Measurements from ENCODE around the gene TRIM45. TPM values are rescaled to one million over a fixed set of nuclear protein-coding genes. Genes with fewer than 3 reads are reported as not detected.

TRIM45 gene
- total RNA-seq, 1 donor from 2014 or later = 2.5 TPM

GRCh38 chr1:117093870-117094621 lies 27.5 kb downstream of the TRIM45 start:
- no peaks in the 10 kb centered on the region for H3K9me3 Mint-ChIP-seq (ENCODE audit: unreplicated experiment)
- H3K36me3 Mint-ChIP-seq (ENCODE audit: low read depth, unreplicated experiment) = peaks cover 2% of the 10 kb centered on the region
- H3K4me2 ChIP-seq (ENCODE audit: low read length) = peak overlapping the region; percentile 67
- FAIRE-seq (peak; percentile 47), DNase-seq (ENCODE audit: low read depth) (peak; percentile 96)
- H3K4me1 ChIP-seq (ENCODE audit: insufficient read depth, low read length) = peaks cover 38% of the 10 kb centered on the region
- no peaks in the 10 kb centered on the region for H3K79me2 ChIP-seq (ENCODE audit: insufficient read depth, low read length)
- H2AFZ ChIP-seq (ENCODE audit: low read depth, low read length) = no peak overlapping the region
- TF ChIP-seq EZH2 (IDR thresholded peaks at IDR 0.05; ENCODE audit: insufficient read depth, low read length) (no peak), CTCF (IDR thresholded peaks at IDR 0.05; ENCODE audit: insufficient read depth, low read depth, low read length) (peak; percentile 49)
- peak overlapping the region; percentile 96 for H3K27ac ChIP-seq (ENCODE audit: low read depth, low read length)
- H3K27me3 Mint-ChIP-seq (ENCODE audit: low read depth, unreplicated experiment) = no peaks in the 10 kb centered on the region
- H3K27ac Mint-ChIP-seq (ENCODE audit: unreplicated experiment) = peak overlapping the region; percentile 93
- H3K4me1 Mint-ChIP-seq (ENCODE audit: low read depth, unreplicated experiment) = peaks cover 23% of the 10 kb centered on the region
- H3K9me3 ChIP-seq (ENCODE audit: insufficient read depth, low read depth, low read length) = no peaks in the 10 kb centered on the region
- H3K9ac ChIP-seq (ENCODE audit: low read length) = peak overlapping the region; percentile 80
- H4K20me1 ChIP-seq (ENCODE audit: insufficient read depth, low read length) = no peaks in the 10 kb centered on the region
- H3K4me3 Mint-ChIP-seq (ENCODE audit: unreplicated experiment) = no peak overlapping the region
- peaks cover 13% of the 10 kb centered on the region for H3K36me3 ChIP-seq (ENCODE audit: insufficient read depth, low read length)
- H3K4me3 ChIP-seq (ENCODE audit: insufficient read depth, low read depth, low read length) = peak overlapping the region; percentile 9
- no peaks in the 10 kb centered on the region for H3K27me3 ChIP-seq (ENCODE audit: insufficient read depth, low read length)

- TF ChIP-seq EZH2 (IDR thresholded peaks at IDR 0.05; ENCODE audit: insufficient read depth, low read length) = no peak
- TF ChIP-seq CTCF (IDR thresholded peaks at IDR 0.05; ENCODE audit: insufficient read depth, low read depth, low read length) = no peak
- Histone ChIP-seq H3K36me3 (ENCODE audit: insufficient read depth, low read length) (peaks cover 4% of the 10 kb centered on the region), H3K9me3 (ENCODE audit: insufficient read depth, low read depth, low read length) (no peaks in the 10 kb centered on the region), H3K27ac (ENCODE audit: low read depth, low read length) (peak overlapping the region; percentile 96), H2AFZ (ENCODE audit: low read depth, low read length) (peak overlapping the region; percentile 45), H4K20me1 (ENCODE audit: insufficient read depth, low read length) (no peaks in the 10 kb centered on the region), H3K4me3 (ENCODE audit: insufficient read depth, low read depth, low read length) (peak overlapping the region; percentile 7), H3K4me2 (ENCODE audit: low read length) (peak overlapping the region; percentile 67), H3K27me3 (ENCODE audit: insufficient read depth, low read length) (no peaks in the 10 kb centered on the region), H3K9ac (ENCODE audit: low read length) (peak overlapping the region; percentile 80), H3K79me2 (ENCODE audit: insufficient read depth, low read length) (no peaks in the 10 kb centered on the region), H3K4me1 (ENCODE audit: insufficient read depth, low read length) (peaks cover 38% of the 10 kb centered on the region)
- Mint-ChIP-seq H3K4me1 (ENCODE audit: low read depth, unreplicated experiment) (peaks cover 23% of the 10 kb centered on the region), H3K4me3 (ENCODE audit: unreplicated experiment) (peak overlapping the region; percentile 57), H3K9me3 (ENCODE audit: unreplicated experiment) (no peaks in the 10 kb centered on the region), H3K36me3 (ENCODE audit: low read depth, unreplicated experiment) (peaks cover 2% of the 10 kb centered on the region), H3K27ac (ENCODE audit: unreplicated experiment) (peak overlapping the region; percentile 93), H3K27me3 (ENCODE audit: low read depth, unreplicated experiment) (no peaks in the 10 kb centered on the region)
- peak; percentile 93 for FAIRE-seq
- DNase-seq (ENCODE audit: low read depth) = peak; percentile 100
These were observed 28.4 kb downstream of the TRIM45 start for GRCh38 chr1:117093091-117093534.

GRCh38 chr1:117092594-117092993 lies 29.0 kb downstream of the TRIM45 start:
- Mint-ChIP-seq H3K27ac (ENCODE audit: unreplicated experiment) (peak overlapping the region; percentile 93), H3K4me1 (ENCODE audit: low read depth, unreplicated experiment) (peaks cover 23% of the 10 kb centered on the region), H3K36me3 (ENCODE audit: low read depth, unreplicated experiment) (peaks cover 2% of the 10 kb centered on the region), H3K9me3 (ENCODE audit: unreplicated experiment) (no peaks in the 10 kb centered on the region), H3K27me3 (ENCODE audit: low read depth, unreplicated experiment) (no peaks in the 10 kb centered on the region), H3K4me3 (ENCODE audit: unreplicated experiment) (no peak overlapping the region)
- peak overlapping the region; percentile 96 for H3K27ac ChIP-seq (ENCODE audit: low read depth, low read length)
- no peak for FAIRE-seq
- H3K27me3 ChIP-seq (ENCODE audit: insufficient read depth, low read length) = no peaks in the 10 kb centered on the region
- H3K9me3 ChIP-seq (ENCODE audit: insufficient read depth, low read depth, low read length) = no peaks in the 10 kb centered on the region
- H3K79me2 ChIP-seq (ENCODE audit: insufficient read depth, low read length) = no peaks in the 10 kb centered on the region
- H3K9ac ChIP-seq (ENCODE audit: low read length) = peak overlapping the region; percentile 72
- TF ChIP-seq CTCF (IDR thresholded peaks at IDR 0.05; ENCODE audit: insufficient read depth, low read depth, low read length) = no peak
- TF ChIP-seq EZH2 (IDR thresholded peaks at IDR 0.05; ENCODE audit: insufficient read depth, low read length) = no peak
- DNase-seq (ENCODE audit: low read depth) = no peak
- peak overlapping the region; percentile 45 for H2AFZ ChIP-seq (ENCODE audit: low read depth, low read length)
- no peaks in the 10 kb centered on the region for H4K20me1 ChIP-seq (ENCODE audit: insufficient read depth, low read length)
- peak overlapping the region; percentile 7 for H3K4me3 ChIP-seq (ENCODE audit: insufficient read depth, low read depth, low read length)
- H3K4me2 ChIP-seq (ENCODE audit: low read length) = peak overlapping the region; percentile 67
- peaks cover 38% of the 10 kb centered on the region for H3K4me1 ChIP-seq (ENCODE audit: insufficient read depth, low read length)
- peaks cover 4% of the 10 kb centered on the region for H3K36me3 ChIP-seq (ENCODE audit: insufficient read depth, low read length)

Measured in astrocyte (in vitro differentiated cells and primary cell).